ENCODE results near the gene TAF1L.

- no peak for TF ChIP-seq ZFX (IDR thresholded peaks at IDR 0.05)
- no peak for TF ChIP-seq CTCF (conservative IDR thresholded peaks at IDR 0.05)
These were observed 38.5 kb downstream of the TAF1L start for GRCh38 chr9:32596936-32597335.

All from C4-2B (cell line).